ENCODE data around the gene CAMK2D.

GRCh38 chr4:113524096-113524495 is 237.4 kb downstream of the CAMK2D start:
- TF ChIP-seq, protein P1, sequence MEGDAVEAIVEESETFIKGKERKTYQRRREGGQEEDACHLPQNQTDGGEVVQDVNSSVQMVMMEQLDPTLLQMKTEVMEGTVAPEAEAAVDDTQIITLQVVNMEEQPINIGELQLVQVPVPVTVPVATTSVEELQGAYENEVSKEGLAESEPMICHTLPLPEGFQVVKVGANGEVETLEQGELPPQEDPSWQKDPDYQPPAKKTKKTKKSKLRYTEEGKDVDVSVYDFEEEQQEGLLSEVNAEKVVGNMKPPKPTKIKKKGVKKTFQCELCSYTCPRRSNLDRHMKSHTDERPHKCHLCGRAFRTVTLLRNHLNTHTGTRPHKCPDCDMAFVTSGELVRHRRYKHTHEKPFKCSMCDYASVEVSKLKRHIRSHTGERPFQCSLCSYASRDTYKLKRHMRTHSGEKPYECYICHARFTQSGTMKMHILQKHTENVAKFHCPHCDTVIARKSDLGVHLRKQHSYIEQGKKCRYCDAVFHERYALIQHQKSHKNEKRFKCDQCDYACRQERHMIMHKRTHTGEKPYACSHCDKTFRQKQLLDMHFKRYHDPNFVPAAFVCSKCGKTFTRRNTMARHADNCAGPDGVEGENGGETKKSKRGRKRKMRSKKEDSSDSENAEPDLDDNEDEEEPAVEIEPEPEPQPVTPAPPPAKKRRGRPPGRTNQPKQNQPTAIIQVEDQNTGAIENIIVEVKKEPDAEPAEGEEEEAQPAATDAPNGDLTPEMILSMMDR (conservative IDR thresholded peaks at IDR 0.05; ENCODE audit: low read length): no peak
- TF ChIP-seq EZH2phosphoT487 (IDR thresholded peaks at IDR 0.05; ENCODE audit: borderline replicate concordance, low read depth, low read length): no peak

Measured in OCI-LY7 (cell line).